Caco-2 (cell line): ENCODE measurements around the gene SLC22A12. TPM values are rescaled to one million over a fixed set of nuclear protein-coding genes. Genes with fewer than 3 reads are reported as not detected.

Source experiments
- BruUV-seq: library from RNA; stranded (reverse); fragments of 400-500 nt; replicated peaks from 2 replicates; lab custom pipeline; 2021; lab: Mats Ljungman, UMichigan
- CTCF ChIA-PET: fragments of 300-600 bp; sonication (Branson Sonifier 250); formaldehyde crosslinking; loops from one replicate; lab custom pipeline; 2022; ENCODE audit warnings: antibody characterized with exemption; lab: Charles Lee
- POLR2A ChIA-PET: fragments of 300-600 bp; sonication (Branson Sonifier 250); formaldehyde crosslinking; loops from one replicate; lab custom pipeline; 2022; ENCODE audit warnings: antibody characterized with exemption; lab: Charles Lee
- DNase-seq, 2 experiments: peaks; one replicate each; pipeline versions ENCODE4 v3.0.0 to v3.0.0-alpha.2; 2020 to 2022
- H3K27me3 ChIP-seq: replicated peaks from 2 replicates; pipeline ENCODE4 v1.6.0; 2011; ENCODE audit warnings: low read length; ENCODE audit not compliant: control insufficient read depth, insufficient read depth
- H3K36me3 ChIP-seq: 2 replicates; pipeline ENCODE4 v1.5.1; 2011; ENCODE audit warnings: low read length; ENCODE audit not compliant: control insufficient read depth, insufficient read depth
- H3K4me1 ChIP-seq: fragments of 250-450 bp; sonication (Bioruptor Pico); 2 replicates; pipeline ENCODE4 v1.5.1; 2020; ENCODE audit warnings: mild to moderate bottlenecking
- H3K4me3 ChIP-seq: 2 replicates; pipeline ENCODE4 v1.5.1; 2011; ENCODE audit warnings: low read depth, mild to moderate bottlenecking, control low read depth, low read length
- H3K9me3 ChIP-seq: fragments of 250-450 bp; sonication (Bioruptor Pico); 2 replicates; pipeline ENCODE4 v1.5.1; 2020; ENCODE audit warnings: mild to moderate bottlenecking, moderate library complexity
- H3K27ac Mint-ChIP-seq: one replicate; pipeline ENCODE4 v1.8.0; 2022; ENCODE audit warnings: mixed read lengths; ENCODE audit not compliant: unreplicated experiment
- H3K27me3 Mint-ChIP-seq: one replicate; pipeline ENCODE4 v1.8.0; 2022; ENCODE audit warnings: mixed read lengths; ENCODE audit not compliant: insufficient read depth, unreplicated experiment
- H3K36me3 Mint-ChIP-seq: one replicate; pipeline ENCODE4 v1.8.0; 2022; ENCODE audit warnings: mild to moderate bottlenecking, mixed read lengths; ENCODE audit not compliant: insufficient read depth, unreplicated experiment
- H3K4me1 Mint-ChIP-seq: one replicate; pipeline ENCODE4 v1.8.0; 2022; ENCODE audit warnings: low read depth, mixed read lengths; ENCODE audit not compliant: unreplicated experiment
- H3K4me3 Mint-ChIP-seq: one replicate; pipeline ENCODE4 v1.8.0; 2022; ENCODE audit warnings: mild to moderate bottlenecking, moderate library complexity, mixed read lengths; ENCODE audit not compliant: unreplicated experiment
- H3K9me3 Mint-ChIP-seq: one replicate; pipeline ENCODE4 v1.8.0; 2022; ENCODE audit warnings: mixed read lengths; ENCODE audit not compliant: unreplicated experiment
- intact Hi-C: fragments of 100-400 bp; cut with micrococcal nuclease; formaldehyde crosslinking; loops from one replicate; pipeline ENCODE4 v1.10.0; 2022; ENCODE audit not compliant: unreplicated experiment
- total RNA-seq: library from RNA; stranded (reverse); gene quantifications from 2 replicates; pipeline ENCODE4 v1.2.3, GENCODE V29; 2022
- TF ChIP-seq, protein P1 (sequence below), 2 experiments: fragments of 200-600 bp in 1 of 2; IDR thresholded peaks; 1 replicate in 1 of 2; 2 replicates in 1 of 2; pipeline versions ENCODE4 v1.5.1 to v1.8.0; 2011 to 2022; ENCODE audit warnings: antibody characterized with exemption in 1 of 2, control low read depth in 1 of 2, inconsistent platforms in 1 of 2, low read depth in 1 of 2, low read length in 1 of 2, mild to moderate bottlenecking in 1 of 2, moderate library complexity in 1 of 2; ENCODE audit not compliant: insufficient read depth in 1 of 2, severe bottlenecking in 1 of 2, unreplicated experiment in 1 of 2

The SLC22A12 gene
- total RNA-seq, 1 experiment from 2014 or later = not detected

DNA sequence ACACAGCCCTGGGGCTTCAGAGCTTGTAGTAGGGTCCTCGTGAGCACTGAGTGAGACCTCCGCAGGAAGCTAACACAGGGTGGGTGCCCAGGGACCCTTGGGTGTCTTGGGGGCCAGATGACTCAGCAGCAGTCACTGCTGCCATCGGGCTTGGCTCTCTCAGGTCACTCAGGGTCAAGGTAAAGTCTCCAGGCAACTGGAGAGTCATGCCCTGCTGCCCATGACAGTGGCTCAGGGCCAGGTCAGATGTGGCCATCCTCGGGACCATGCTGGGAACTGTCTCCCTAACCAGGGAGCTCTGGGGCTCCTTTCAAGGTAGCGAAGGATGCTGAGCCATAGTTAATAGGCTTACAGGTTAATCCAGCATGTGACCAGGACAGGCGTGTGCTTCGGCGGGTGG lies 44.4 kb upstream of the SLC22A12 start:
- Mint-ChIP-seq H3K27me3 (peaks cover 4% of the 10 kb centered on the region), H3K27ac (no peak overlapping the region), H3K36me3 (no peaks in the 10 kb centered on the region), H3K4me3 (no peak overlapping the region), H3K9me3 (peaks cover 10% of the 10 kb centered on the region), H3K4me1 (no peaks in the 10 kb centered on the region)
- TF ChIP-seq, protein P1, sequence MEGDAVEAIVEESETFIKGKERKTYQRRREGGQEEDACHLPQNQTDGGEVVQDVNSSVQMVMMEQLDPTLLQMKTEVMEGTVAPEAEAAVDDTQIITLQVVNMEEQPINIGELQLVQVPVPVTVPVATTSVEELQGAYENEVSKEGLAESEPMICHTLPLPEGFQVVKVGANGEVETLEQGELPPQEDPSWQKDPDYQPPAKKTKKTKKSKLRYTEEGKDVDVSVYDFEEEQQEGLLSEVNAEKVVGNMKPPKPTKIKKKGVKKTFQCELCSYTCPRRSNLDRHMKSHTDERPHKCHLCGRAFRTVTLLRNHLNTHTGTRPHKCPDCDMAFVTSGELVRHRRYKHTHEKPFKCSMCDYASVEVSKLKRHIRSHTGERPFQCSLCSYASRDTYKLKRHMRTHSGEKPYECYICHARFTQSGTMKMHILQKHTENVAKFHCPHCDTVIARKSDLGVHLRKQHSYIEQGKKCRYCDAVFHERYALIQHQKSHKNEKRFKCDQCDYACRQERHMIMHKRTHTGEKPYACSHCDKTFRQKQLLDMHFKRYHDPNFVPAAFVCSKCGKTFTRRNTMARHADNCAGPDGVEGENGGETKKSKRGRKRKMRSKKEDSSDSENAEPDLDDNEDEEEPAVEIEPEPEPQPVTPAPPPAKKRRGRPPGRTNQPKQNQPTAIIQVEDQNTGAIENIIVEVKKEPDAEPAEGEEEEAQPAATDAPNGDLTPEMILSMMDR (IDR thresholded peaks at IDR 0.05; ENCODE audit: insufficient read depth in 1 of 2, low read depth in 1 of 2, low read length in 1 of 2, severe bottlenecking in 1 of 2, unreplicated experiment in 1 of 2) = no peak
- ChIA-PET POLR2A (no interaction called here), CTCF (no interaction called here)
- no peaks in the 10 kb centered on the region for H3K9me3 ChIP-seq
- no peaks in the 10 kb centered on the region for H3K4me1 ChIP-seq
- H3K4me3 ChIP-seq = no peak overlapping the region
- intact Hi-C loops = no loop called here
- no TSS peak for BruUV-seq
- no peaks in the 10 kb centered on the region for H3K36me3 ChIP-seq
- no peak for DNase-seq
- H3K27me3 ChIP-seq = no peaks in the 10 kb centered on the region

DNA sequence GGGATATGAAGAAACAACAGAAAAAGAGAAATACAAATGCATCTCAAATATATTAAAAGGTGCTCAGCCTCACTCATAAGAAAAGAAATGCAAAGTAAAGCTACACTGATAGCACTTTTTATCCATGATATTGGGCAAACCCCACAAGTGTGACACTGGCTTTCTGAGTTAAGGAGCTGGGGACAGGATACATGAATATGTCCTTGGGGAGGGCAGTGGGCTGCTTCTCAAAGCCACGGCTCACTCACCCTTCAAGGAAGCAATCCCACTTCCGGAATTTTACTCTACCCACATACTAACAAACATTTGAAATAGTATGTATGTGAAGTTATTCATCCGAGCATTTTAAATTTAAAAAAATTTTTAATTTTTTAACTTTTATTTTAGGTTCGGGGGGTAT lies 41.1 kb upstream of the SLC22A12 start:
- CTCF ChIA-PET = interaction anchor here (0.6 kb wide), 1 partner anchor 101 kb away, joined by 3 read pairs; no protein-coding TSS in a partner anchor
- intact Hi-C loops = no loop called here
- peaks cover 4% of the 10 kb centered on the region for H3K27me3 Mint-ChIP-seq
- peaks cover 20% of the 10 kb centered on the region for H3K36me3 Mint-ChIP-seq
- H3K9me3 Mint-ChIP-seq = peaks cover 15% of the 10 kb centered on the region
- H3K4me3 Mint-ChIP-seq = no peak overlapping the region
- H3K4me1 Mint-ChIP-seq = peaks cover 14% of the 10 kb centered on the region
- no peak for DNase-seq
- no peaks in the 10 kb centered on the region for H3K9me3 ChIP-seq
- no TSS peak for BruUV-seq
- no peaks in the 10 kb centered on the region for H3K27me3 ChIP-seq
- peaks cover 16% of the 10 kb centered on the region for H3K4me1 ChIP-seq
- POLR2A ChIA-PET = no interaction called here
- no peak overlapping the region for H3K4me3 ChIP-seq
- TF ChIP-seq, protein P1 (IDR thresholded peaks at IDR 0.05; ENCODE audit: insufficient read depth in 1 of 2, low read depth in 1 of 2, low read length in 1 of 2, severe bottlenecking in 1 of 2, unreplicated experiment in 1 of 2) = no peak
- no peak overlapping the region for H3K27ac Mint-ChIP-seq
- no peaks in the 10 kb centered on the region for H3K36me3 ChIP-seq

DNA sequence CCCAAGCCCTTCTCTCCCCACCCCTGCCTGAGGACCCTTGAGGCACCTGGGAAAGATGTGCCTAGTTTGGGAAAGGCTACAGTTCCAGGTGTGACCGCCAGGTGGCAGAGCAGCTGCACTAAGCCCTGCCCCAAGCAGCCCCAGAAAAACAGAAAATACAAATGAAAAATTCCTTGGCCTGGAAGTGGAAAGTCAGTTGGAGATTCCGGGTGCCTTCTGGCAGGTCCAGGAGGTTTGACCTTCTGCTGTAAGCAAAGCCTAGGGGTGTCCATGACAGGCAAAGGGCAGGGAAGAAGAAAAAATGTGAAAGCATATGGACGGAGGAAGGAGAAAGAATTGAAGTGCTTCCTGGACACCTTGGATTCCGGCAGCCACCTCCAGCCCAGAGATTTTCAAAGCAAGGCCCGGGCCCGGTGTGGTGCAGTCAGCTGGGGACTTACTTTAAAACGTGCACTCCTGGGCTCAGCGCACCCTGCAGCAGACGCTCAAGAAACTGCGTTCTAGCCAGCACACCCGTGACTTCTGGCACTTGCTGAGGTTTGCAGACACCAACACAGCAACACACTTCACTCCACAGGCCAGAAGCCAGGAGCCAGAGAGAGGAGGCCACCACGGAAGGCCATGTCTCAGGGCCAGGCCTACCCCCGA lies 37.3 kb upstream of the SLC22A12 start:
- peak overlapping the region; percentile 32 for H3K4me3 Mint-ChIP-seq
- Histone ChIP-seq H3K4me3 (no peak overlapping the region), H3K36me3 (no peaks in the 10 kb centered on the region), H3K27me3 (no peaks in the 10 kb centered on the region), H3K9me3 (no peaks in the 10 kb centered on the region), H3K4me1 (peaks cover 48% of the 10 kb centered on the region)
- peaks cover 15% of the 10 kb centered on the region for H3K9me3 Mint-ChIP-seq
- ChIA-PET POLR2A (no interaction called here), CTCF (interaction anchor here (1.0 to 1.3 kb wide), 2 partner anchors 91 to 106 kb away, joined by 3 to 11 read pairs; no protein-coding TSS in a partner anchor)
- TF ChIP-seq, protein P1 (IDR thresholded peaks at IDR 0.05; ENCODE audit: insufficient read depth in 1 of 2, low read depth in 1 of 2, low read length in 1 of 2, severe bottlenecking in 1 of 2, unreplicated experiment in 1 of 2) = peak; percentile 96 to 97
- peaks cover 4% of the 10 kb centered on the region for H3K27me3 Mint-ChIP-seq
- H3K4me1 Mint-ChIP-seq = peaks cover 39% of the 10 kb centered on the region
- peaks cover 35% of the 10 kb centered on the region for H3K36me3 Mint-ChIP-seq
- peak overlapping the region; percentile 91 for H3K27ac Mint-ChIP-seq
- intact Hi-C loops = loop anchor here (1.0 kb wide), 2 partner anchors 96 to 100 kb away; no protein-coding TSS in a partner anchor
- no TSS peak for BruUV-seq
- DNase-seq = peak in 1 of 2 experiments; percentile 74
